SW 1271 (cell line): ENCODE results near the gene CXXC5.

ENCODE experiments used
- DNase-seq, 2 experiments: peaks; one replicate each; lab custom pipeline; 2025; lab: John Stamatoyannopoulos, UW

CXXC5 gene

GRCh38 chr5:139695178-139695573, 47.0 kb downstream of the CXXC5 start:
- no peak for DNase-seq

GRCh38 chr5:139696167-139696893, 48.2 kb downstream of the CXXC5 start:
- DNase-seq, result no peak

DNA sequence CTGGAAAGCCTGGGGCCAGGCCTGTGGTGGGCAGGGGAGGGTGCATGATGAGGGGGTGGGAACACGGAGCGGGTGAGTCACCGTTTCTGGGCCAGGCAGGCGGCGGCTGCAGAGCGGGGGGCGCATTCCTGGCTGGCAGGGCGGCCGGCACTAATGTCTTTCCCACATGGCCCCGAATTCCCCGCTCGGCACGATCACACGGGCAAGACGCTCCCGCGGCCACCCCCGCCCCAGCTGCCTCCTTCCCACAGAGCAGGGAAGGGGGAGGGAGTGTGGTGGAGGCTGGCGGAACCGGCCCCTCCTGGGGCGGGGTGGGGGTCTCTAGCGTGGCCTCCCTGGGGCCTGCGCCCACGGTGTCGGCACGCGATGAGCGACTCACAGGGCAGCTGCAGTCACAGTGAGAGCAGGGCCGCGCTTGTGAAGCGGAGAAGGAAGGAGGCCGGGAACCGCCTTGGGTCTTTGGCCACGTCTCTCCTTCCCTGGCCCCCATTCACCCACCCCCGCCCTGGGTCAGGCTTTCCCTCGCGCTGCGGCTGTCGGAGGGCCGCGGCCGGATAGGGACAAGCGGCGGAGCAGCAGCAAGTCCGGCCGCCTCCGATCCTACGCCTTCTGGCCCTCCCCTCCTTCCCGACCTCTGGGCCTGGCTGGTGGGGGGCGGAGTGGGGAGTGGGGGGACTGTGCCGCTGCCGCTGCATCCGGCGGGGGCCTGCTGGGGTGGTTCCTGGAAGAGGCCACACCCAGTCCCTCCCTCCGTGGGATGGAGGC, 48.9 kb downstream of the CXXC5 start:
- DNase-seq, result no peak

GRCh38 chr5:139698490-139699146, 50.5 kb downstream of the CXXC5 start:
- no peak for DNase-seq

DNA sequence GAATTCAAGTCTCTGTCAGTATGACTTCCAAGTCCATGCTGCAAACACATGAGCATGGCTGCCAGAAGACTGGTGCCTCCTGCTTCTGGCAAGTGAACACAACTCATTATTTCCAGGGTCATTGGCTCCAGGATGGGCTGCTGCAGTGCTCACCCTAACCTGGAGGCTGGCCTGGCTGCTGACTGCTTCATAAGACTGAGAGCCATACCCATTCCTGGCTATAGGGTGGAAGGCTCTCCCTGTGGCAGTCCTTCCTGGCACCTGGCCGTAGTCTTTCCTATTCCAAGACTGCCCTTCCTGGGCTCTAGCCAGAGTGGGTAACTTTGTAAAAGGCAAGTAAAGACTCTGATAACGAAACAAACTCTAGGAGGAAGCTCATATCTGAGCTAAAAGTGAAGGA, 51.2 kb downstream of the CXXC5 start:
- DNase-seq, result no peak

DNA sequence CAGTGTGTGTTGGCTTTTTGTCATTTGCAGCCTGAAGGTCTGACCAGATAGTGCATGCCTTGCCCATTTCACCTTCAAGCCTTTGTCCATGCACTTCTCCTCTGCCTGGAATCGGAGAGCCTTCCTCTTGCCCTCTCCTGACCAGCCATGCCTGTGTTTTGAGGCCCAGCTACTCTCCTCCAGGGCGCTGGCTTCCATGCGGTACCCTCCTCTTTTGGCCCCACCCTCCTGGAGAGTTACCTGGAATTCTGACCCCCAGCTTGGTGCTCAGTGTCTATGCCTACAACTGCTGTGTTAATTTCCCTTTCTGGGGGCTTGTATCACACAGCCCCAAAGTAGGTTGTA, 52.5 kb downstream of the CXXC5 start:
- no peak for DNase-seq

DNA sequence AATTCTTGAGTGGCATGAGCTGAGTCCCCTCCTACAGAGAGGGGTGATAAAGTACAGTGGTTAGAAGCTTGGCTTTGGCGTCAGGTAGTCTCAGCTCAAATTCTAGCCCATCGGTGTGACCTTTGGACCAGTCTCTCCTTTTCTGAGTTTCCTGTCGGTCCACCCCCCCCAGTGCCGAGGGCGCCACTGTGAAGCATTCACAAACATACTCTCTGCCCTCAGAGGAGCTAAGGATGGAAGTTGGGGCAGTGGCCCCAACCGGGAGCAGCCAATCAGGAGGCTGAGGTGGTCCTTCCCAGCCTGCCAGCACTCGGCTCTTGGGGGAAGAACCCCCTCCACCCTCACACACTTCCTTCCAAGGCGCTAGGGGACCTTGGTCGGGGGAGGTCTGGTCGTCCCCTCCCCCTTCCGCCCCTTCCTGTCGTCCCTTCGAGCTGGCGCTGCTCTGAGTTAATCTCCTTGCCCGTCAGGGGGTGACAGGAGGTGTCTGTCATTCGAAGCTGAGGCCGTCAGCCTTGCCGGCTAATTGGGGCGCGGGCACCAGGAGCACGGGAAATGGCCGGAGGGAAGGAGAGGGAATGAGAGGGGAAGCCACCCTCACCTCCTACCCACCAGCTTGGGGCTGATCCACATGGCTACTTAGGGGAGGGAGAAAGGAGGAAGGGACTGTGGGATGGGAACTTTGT, 53.0 kb downstream of the CXXC5 start:
- no peak for DNase-seq

GRCh38 chr5:139702548-139702947, 54.4 kb downstream of the CXXC5 start:
- DNase-seq, result no peak

GRCh38 chr5:139704748-139705147, 56.6 kb downstream of the CXXC5 start:
- DNase-seq, result no peak

- DNase-seq, result no peak
Measured at GRCh38 chr5:139705191-139705590, 57.0 kb downstream of the CXXC5 start.

DNA sequence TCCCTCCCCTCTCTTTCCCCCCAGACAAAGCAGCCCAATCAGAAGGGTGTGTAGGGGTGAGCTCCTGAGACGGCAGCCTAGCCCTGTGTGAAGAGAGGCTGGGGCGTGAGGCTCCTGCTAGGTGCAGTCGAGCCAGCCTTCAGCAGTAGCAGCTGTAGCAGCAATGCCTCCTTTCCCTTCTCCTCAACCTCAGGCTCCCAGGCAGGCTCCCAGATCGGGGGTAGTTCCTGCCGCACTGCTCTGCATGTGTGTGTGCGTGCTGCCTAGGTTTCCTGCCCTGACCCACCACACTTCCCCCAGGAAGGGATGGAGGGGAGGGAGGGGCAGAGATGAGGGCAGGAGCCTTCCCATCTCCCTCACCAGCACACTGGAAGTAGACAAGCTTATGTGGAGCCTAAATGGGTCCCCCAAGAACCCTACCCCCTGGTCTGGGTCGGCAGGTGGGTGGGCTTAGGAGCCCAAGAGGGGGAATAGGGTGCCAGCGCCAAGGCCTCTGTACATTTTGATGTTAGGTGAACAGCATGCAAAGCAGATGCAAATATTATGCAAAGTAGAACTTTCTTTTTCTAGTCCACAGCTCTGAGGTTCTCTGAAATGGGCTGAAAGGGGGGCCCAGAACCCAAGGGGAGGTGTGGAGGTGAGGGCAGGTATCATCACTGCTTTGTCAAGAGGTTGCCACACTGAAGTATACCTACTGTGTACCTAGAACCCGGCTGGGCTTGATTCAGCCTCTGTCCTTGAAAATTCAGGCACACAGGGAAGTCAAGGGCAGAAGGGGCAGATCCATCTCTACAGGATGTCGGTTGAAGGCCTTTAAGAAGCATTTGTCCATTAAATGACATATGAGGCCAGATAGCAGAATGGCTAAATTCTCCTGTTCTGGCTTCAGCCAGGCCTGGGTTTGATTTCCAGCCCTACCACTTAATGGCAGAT, 57.8 kb downstream of the CXXC5 start:
- DNase-seq, result no peak

DNA sequence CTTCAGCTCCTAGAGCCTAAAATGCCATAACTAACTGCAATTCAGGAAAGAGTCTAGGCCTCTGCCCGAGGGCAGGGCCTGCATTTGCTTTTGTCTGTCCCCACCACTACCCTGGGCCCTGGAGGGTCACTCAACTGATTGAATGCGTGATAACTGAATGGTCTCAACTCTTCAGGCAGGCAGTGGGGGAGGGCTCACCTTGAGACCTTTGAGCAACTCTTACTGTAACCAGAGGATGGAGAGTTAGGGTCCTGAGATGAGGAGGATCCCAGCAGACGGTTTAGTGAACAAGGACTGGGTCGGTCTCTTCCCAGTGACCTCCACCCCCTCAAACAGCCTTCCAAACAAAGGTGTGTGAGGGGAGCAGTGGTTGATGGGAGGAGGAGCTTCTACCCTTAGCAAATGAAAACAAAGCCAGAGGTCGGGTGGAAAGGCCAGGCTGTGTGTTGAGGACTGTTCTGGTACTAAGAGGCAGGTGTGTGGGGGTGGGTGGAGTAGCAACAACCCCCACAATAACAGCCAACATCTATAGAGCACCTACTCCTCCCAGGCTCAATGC, 59.4 kb downstream of the CXXC5 start:
- DNase-seq, result no peak

DNA sequence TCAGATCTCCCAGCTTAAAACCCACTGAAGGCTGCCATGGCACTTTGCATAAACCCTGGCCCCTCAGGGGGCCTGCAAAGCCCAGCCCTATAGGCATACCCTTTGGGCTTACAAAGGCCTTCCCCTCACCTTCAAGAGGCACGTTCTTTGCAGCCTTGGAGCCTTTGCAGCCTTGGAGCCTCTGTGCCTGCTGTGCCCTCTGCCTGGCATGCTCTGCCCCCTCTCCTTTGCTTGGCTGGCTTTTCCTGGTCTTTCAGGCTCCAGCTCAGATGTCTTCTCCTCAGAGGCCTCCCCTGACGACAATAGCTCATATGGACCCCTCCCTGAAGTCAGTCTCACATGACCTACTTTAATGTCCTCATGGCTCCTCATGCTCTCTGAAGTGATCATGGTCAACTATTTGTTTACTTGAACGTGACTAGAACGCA, 60.3 kb downstream of the CXXC5 start:
- no peak for DNase-seq

GRCh38 chr5:139708877-139709581, 60.9 kb downstream of the CXXC5 start:
- no peak for DNase-seq

GRCh38 chr5:139709582-139710318, 61.6 kb downstream of the CXXC5 start:
- DNase-seq, result no peak

DNA sequence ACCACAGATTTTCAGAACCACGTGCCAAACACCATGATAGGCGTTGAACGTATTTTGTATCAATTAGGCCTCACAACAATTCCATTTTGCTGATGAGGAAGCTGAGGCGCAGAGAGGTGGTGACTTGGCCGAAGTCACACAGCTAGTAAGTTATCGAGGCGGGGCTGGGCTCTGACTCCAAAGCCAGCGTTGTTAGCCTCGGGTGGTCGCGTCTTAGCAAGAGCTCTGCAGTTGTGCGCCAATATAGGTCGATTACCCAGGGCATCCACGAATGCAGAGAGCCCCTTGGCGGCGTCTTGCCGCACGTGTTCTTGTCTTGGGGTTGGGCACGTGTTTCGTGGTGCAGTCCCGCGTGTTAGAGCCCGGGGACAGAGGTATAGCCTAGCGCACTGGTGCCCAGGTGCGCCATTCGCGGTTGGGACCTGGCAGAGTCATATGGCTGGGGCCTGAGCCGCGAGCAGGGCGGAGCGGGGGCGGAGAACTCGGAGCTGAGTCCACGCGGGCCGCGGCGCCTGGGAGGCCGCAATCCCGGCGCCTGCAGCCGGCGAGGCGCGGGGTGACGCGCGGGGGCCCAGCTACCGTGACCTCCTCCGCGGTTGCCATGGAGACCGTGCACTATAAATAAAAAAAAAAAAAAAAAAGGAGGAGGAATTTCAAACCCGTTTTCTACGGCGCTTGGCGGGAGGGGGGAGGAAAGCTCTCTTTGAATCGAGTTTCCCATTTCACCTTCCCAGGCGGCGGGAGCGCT, 62.3 kb downstream of the CXXC5 start:
- DNase-seq, result peak in 1 of 2 experiments; percentile 36

DNA sequence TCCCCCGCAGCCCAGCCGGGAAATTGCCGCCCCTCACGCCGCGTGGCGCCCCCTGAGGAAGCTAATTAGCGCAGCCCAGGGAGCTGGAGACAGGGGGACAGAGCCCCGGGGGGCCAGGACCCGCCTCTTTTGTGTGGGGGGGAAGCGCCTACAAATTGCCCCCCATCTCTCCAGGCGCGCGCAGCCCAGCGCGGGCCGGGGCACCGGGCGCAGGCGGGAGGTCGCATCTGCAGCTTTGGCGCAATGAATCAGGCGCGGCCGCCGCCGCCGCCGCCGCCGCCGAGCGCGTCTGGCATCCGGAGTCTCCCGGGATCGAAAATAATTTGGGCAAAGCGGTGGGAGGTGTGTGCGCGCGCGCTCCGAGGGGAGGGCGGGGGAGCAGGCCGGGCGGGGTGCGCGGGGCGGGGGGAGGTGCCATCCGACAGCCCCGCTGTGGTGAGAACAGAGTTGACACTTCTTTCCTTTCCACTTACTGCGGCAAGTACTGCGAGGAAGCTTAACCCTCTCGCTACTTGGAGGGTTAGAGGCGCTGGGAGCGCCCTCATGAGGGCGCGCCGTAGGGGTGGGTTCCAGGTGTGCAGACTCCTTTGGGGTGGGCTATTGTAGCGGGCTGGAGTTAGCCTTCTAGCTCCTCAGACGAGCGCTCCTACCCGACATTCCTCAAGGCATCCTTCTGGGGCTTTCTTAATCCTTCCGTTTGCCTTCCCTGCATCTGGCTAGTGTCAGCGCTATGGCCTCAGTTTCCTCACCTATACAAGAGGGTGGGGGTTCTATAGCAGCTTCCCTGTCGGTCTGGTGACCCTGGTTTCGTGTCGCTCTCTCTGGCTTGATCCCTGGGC, 63.1 kb downstream of the CXXC5 start:
- DNase-seq, result peak; percentile 34 to 41

DNA sequence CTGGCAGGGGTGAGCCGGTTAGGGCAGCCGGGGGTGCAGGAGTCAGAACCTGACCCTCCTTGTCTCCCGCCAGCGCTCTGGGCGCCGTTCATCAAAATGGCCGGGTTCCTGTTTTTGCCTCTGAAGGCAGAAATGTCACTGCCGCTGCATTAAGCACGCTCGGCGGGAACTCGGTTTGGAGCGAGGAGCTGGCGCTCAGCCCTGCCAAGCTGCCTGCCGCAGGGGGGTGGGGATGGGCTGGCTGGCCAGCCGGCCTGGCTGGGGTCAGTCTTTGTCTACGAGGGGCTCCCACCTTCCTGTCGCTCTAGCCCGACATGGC, 63.7 kb downstream of the CXXC5 start:
- no peak for DNase-seq
